GM19240 (cell line): ENCODE data around the gene CNKSR3.

Experiments
- DNase-seq: peaks from one replicate; pipeline ENCODE4 v3.0.0; 2011; ENCODE audit warnings: low spot score; ENCODE audit not compliant: insufficient read length

CNKSR3 gene

GRCh38 chr6:154427446-154427845 lies 83.0 kb downstream of the CNKSR3 start:
- DNase-seq, result no peak

- no peak for DNase-seq
Observed at GRCh38 chr6:154426997-154427396, 83.5 kb downstream of the CNKSR3 start.

DNA sequence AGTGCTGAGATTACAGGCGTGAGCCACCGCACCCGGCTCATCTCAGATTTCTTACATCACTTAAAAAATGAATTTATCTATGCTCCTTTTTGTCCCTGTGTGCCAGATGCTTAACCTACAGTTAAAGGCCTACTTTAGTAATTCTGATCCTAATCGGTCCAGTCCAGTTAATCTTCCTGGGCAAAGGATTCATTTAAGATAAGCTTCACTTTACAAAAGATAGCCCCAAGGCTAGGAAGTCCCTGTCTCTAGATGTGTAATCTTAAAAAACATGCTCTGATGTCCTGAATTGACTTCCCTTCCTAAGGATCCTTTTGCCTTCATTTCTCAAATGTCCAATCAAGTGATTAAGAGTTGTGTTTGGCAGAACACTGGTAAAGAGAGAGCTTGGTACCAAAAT lies 85.5 kb downstream of the CNKSR3 start:
- DNase-seq, result no peak

DNA sequence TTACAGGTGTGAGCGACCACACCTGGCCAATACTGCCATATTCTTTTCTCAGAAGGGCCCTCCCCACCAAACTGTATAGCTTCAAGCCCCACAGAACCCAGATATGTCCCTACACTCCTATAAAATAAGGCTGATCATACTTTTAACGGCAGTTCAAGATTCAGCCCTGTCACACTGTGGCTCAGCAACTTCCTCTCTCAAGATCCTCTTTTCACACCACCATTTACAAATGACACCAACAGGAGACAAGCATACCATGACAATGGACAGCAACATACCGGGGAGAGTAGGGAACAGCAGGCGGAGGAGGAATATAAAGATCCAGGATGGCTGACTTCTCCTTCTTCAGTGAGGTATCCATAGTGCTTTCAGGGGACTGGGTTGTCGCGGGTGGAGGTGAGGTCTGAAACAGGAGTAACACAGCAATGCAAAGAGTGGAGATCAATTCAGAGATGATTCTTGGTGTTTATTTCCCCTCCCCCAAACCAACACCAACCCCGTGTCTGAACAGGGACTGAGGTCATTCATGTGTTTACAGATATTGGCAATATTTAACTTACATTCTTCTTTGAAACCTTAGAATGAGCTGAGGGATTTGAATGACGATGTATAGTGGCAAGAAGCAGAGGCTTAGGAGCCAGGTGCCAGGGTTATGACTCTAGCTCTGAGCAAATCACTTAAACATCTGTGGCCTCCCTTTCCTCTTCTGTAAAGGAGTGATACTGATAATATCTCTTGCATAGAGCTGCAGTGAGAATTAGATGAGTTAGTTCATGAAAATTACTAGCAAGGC lies 96.3 kb downstream of the CNKSR3 start:
- no peak for DNase-seq

- DNase-seq, result no peak
Observed at GRCh38 chr6:154412106-154412820, 98.2 kb downstream of the CNKSR3 start.

DNA sequence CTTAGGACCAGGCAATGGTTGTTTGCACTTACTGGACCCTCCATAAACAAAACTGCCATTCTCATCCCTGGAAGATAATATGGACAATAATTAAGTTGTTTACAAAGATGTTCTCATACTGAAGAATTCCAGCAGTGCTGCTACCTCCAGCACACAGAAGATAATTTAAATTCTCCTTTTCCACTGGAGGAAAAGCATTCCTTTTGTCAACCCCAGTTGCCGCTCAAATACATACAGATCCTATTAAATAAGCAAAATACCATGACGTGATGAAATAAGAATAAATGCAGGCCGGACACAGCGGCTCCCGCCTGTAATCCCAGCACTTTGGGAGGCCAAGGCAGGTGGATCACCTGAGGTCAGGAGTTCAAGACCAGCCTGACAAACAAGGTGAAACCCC lies 99.4 kb downstream of the CNKSR3 start:
- DNase-seq, result no peak

- DNase-seq, result no peak
Observed at GRCh38 chr6:154410619-154411072, 99.8 kb downstream of the CNKSR3 start.

GRCh38 chr6:154408891-154409500 lies 101.5 kb downstream of the CNKSR3 start:
- DNase-seq, result no peak

GRCh38 chr6:154407440-154407839 lies 103.0 kb downstream of the CNKSR3 start:
- no peak for DNase-seq

DNA sequence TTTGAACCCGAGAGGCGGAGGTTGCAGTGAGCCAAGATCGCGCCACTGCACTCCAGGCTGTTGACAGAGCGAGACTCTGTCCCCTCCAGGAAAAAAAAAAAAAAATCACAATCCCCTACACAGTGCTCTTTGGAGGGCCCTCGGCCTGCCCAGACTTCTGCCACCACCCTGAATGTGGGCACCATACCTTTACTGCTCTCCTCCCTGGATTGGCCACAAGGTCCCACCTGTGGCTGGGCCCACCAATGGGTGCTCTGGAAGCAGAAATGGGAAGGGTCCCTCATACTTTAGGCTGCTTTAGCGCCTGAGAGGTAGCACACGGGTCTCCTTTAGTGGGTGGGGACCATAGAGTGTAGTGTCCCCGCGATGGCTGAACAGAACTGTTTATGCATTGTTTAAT lies 103.6 kb downstream of the CNKSR3 start:
- no peak for DNase-seq

GRCh38 chr6:154406301-154406700 lies 104.2 kb downstream of the CNKSR3 start:
- no peak for DNase-seq

GRCh38 chr6:154404791-154405400 lies 105.6 kb downstream of the CNKSR3 start:
- no peak for DNase-seq

DNA sequence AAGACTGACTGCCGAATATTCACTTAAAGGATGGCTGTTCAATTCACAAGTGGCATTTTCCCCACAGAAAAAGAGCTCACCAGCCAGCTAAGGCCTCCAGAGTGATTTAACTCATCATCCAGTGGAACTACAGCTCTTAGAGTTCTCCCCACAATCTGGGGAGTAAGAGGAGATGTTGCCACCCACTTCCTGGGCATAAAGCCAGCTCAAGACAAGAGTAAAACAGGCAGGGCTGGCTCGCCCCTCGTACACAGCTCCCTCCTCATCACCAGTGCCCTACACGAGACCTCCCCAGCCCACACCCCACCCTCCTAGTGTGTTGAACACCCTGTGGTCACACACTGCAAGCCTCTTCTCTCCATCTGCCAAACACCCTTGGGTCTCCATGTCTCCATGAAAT lies 106.7 kb downstream of the CNKSR3 start:
- no peak for DNase-seq

- DNase-seq, result no peak
Observed at GRCh38 chr6:154402081-154402780, 108.3 kb downstream of the CNKSR3 start.

DNA sequence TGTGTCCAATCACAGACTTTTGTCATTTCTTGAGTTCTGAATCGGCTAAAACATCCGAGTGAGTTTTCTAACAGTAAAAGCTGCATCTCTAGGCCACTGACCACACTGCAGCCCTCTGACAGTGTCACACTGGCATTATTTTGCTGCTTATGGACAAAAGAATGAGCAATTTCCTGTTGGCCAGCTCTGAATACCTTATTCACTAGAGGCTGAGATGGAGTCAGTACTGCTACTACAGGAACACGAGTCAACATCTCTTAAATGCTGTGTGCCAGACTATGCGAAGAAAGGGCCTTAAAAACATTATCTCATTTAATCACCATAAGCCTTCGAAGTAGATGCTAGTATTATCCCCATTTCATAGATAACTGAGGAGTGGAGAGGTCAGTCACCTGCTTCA lies 111.4 kb downstream of the CNKSR3 start:
- DNase-seq, result no peak

- DNase-seq, result no peak
Observed at GRCh38 chr6:154397491-154398195, 112.8 kb downstream of the CNKSR3 start.

GRCh38 chr6:154395878-154396277 lies 114.6 kb downstream of the CNKSR3 start:
- DNase-seq, result no peak

- DNase-seq, result no peak
Observed at GRCh38 chr6:154395316-154395715, 115.2 kb downstream of the CNKSR3 start.

DNA sequence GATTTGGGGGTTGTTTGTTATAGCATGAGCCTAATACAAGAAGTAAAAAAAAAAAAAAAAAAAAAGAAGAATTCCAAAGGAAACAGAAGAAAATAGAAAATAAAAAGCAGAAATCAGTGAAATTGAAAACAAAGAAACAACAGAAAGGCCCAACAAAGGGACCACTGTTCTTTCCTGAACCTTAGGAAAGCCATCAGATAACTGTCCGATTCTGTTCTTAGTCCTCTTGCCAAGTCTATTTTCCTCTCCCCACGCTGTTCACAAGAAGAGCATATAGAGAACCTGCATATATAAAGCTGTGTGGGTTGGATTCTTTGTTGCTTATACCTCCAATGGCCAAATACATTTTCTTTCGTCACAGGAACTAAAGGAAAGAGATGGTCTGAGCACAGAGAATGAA lies 115.9 kb downstream of the CNKSR3 start:
- no peak for DNase-seq

- no peak for DNase-seq
Observed at GRCh38 chr6:154390034-154390433, 120.5 kb downstream of the CNKSR3 start.

GRCh38 chr6:154388803-154389202 lies 121.7 kb downstream of the CNKSR3 start:
- DNase-seq, result no peak
